A673 (cell line): ENCODE results near the gene ADCY4.

ENCODE experiments used
- EZH2 ChIP-seq: fragments of 200-600 bp; sonication (generic); IDR thresholded peaks from 2 replicates; pipeline ENCODE4 v1.6.1; 2017; ENCODE audit warnings: borderline replicate concordance, low read depth, mild to moderate bottlenecking, mixed read lengths, antibody characterized with exemption, low read length; ENCODE audit not compliant: poor library complexity, severe bottlenecking
- TF ChIP-seq, protein P1 (sequence below): fragments of 300-800, 200-600 bp; sonication (generic); conservative IDR thresholded peaks from 2 replicates; pipeline ENCODE4 v1.5.1; 2017; ENCODE audit warnings: low read depth, mild to moderate bottlenecking, antibody characterized with exemption, low read length, moderate library complexity, mixed read lengths

DNA sequence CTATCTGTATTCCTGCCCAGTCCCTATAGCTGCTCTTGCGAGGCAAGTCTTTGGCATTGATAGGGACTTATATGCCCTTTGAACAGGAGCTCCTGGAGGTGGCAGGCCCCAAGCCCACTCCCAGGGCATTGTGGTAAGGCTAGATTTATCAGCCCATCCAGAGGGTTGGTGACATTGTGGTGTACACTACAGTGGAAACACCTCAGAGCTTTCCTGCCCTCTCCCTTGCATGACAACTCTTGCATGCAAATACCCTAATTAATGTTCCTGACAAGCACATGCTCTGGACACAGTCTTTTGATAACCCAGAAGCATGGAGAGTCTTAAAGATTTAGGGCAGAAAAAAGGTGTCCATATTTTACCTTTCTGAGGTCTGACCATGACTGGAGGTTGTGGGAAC lies 5.7 kb upstream of the ADCY4 start:
- TF ChIP-seq, protein P1, sequence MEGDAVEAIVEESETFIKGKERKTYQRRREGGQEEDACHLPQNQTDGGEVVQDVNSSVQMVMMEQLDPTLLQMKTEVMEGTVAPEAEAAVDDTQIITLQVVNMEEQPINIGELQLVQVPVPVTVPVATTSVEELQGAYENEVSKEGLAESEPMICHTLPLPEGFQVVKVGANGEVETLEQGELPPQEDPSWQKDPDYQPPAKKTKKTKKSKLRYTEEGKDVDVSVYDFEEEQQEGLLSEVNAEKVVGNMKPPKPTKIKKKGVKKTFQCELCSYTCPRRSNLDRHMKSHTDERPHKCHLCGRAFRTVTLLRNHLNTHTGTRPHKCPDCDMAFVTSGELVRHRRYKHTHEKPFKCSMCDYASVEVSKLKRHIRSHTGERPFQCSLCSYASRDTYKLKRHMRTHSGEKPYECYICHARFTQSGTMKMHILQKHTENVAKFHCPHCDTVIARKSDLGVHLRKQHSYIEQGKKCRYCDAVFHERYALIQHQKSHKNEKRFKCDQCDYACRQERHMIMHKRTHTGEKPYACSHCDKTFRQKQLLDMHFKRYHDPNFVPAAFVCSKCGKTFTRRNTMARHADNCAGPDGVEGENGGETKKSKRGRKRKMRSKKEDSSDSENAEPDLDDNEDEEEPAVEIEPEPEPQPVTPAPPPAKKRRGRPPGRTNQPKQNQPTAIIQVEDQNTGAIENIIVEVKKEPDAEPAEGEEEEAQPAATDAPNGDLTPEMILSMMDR = no peak
- TF ChIP-seq EZH2 = no peak
